Testis (tissue), 2 donors: Measurements from ENCODE around the gene PRRG1.

ENCODE experiments used
- CTCF ChIP-seq, 3 experiments: fragments of 450-650 bp in 2 of 3; fragments of 200-600 bp in 1 of 3; sonication (generic) in 1 of 3; IDR thresholded peaks; one replicate each; pipeline ENCODE4 v1.5.1; 2016 to 2019; ENCODE audit warnings: antibody characterized with exemption in 3 of 3, mild to moderate bottlenecking in 2 of 3, moderate library complexity in 1 of 3
- POLR2A ChIP-seq: fragments of 450-650 bp; IDR thresholded peaks from one replicate; pipeline ENCODE4 v1.6.1; 2017; ENCODE audit warnings: antibody characterized with exemption, mild to moderate bottlenecking, moderate library complexity

GRCh38 chrX:37454537-37455285, 105.5 kb downstream of the PRRG1 start:
- TF ChIP-seq POLR2A (no peak), CTCF (IDR thresholded peaks at IDR 0.05) (no peak)
